WERI-Rb-1 (cell line): ENCODE data around the gene SLC16A11.

ENCODE experiments used
- DNase-seq: peaks from one replicate; pipeline ENCODE4 v3.0.0-alpha.2; 2020
- H3K27ac ChIP-seq: fragments of 250-450 bp; sonication (Bioruptor Pico); 2 replicates; pipeline ENCODE4 v1.5.1; 2020; ENCODE audit warnings: mild to moderate bottlenecking, moderate library complexity
- H3K27me3 ChIP-seq: fragments of 250-450 bp; sonication (Bioruptor Pico); 2 replicates; pipeline ENCODE4 v1.5.1; 2021; ENCODE audit warnings: mild to moderate bottlenecking, low read depth, moderate library complexity; ENCODE audit not compliant: insufficient read depth, severe bottlenecking
- H3K36me3 ChIP-seq: fragments of 250-450 bp; sonication (Bioruptor Pico); 2 replicates; pipeline ENCODE4 v1.5.1; 2020; ENCODE audit warnings: mild to moderate bottlenecking, moderate library complexity
- H3K4me3 ChIP-seq: 2 replicates; pipeline ENCODE4 v1.5.1; 2011; ENCODE audit warnings: low read depth, mild to moderate bottlenecking, control low read depth, low read length
- H3K9me3 ChIP-seq: fragments of 250-450 bp; sonication (Bioruptor Pico); 2 replicates; pipeline ENCODE4 v1.5.1; 2021; ENCODE audit warnings: mild to moderate bottlenecking, moderate library complexity; ENCODE audit not compliant: severe bottlenecking
- CTCF ChIP-seq: IDR thresholded peaks from 2 replicates; pipeline ENCODE4 v1.5.1; 2011; ENCODE audit warnings: low read depth, mild to moderate bottlenecking, control low read depth, inconsistent platforms, low read length

SLC16A11 gene

DNA sequence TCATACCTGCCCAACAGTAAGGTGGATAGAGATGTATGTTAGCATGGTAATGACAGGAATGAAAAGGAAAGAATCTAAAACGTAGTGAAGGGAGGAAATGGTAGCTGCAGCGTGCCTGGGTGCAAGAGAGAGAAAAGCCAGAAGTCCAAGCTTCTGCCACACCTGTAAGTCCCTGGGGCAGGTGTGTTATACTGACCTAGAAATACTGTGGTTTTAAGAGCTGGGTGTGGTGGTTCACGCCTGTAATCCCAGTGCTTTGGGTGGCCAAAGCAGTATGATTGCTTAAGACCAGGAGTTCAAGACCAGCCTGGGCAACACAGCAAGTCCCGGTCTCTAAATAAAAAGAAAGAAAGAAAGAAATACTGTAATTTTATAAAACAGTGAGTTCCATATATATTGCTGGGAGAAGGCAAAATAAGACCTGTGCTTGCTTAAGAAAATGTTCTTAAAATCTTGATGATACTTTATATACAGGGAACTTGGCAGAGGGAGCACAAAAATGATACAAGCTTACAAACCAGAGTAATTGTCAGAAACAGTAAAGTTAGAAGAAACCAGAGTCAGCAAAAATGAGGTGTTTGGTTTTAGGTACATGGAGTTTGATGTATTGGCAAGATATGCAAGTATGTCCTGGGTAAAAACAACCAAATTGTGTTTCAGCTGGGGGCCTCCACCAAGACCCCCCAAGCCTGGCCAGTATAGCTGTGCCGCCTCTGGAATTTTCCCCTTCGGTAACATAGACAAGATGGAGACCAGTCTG, 41.4 kb downstream of the SLC16A11 start:
- no peak overlapping the region for H3K27ac ChIP-seq
- no peak for DNase-seq
- no peak for TF ChIP-seq CTCF
- peaks cover 16% of the 10 kb centered on the region for H3K36me3 ChIP-seq
- H3K4me3 ChIP-seq, result no peak overlapping the region
- H3K27me3 ChIP-seq, result no peaks in the 10 kb centered on the region
- no peaks in the 10 kb centered on the region for H3K9me3 ChIP-seq

DNA sequence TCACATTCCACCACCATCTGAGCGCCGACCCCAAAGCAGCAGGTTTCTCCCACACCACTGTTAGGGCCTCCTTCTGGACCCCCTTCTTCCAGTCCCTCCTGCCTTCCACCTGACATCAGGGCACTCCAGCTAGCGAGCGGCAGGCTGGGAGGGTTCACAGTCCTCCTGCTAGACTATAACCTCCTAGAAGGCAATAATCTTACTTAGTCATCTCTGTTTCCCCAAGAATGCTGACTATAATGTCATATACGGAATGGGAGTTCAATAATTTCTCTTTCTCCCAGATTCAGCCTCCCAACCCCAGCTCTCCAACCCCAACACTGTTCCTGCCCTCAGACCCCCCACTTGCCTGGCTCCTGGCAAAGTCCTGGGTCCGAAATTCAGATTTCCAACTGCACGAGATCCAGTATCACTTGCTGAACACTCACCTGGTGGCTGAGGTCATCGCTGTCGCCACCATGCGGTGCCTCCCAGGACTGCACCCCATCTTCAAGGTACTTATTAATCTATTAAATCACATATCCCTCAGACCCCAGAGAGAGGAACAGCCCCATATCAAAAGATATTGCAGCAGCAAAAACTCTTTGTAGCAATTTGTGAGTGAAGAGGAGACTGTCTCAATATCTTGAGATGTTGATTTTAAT, 42.5 kb downstream of the SLC16A11 start:
- H3K27ac ChIP-seq, result no peak overlapping the region
- H3K27me3 ChIP-seq, result no peaks in the 10 kb centered on the region
- H3K4me3 ChIP-seq, result no peak overlapping the region
- peaks cover 16% of the 10 kb centered on the region for H3K36me3 ChIP-seq
- no peaks in the 10 kb centered on the region for H3K9me3 ChIP-seq
- TF ChIP-seq CTCF, result peak; percentile 60; the same call in 1 of the 2 replicates
- no peak for DNase-seq

DNA sequence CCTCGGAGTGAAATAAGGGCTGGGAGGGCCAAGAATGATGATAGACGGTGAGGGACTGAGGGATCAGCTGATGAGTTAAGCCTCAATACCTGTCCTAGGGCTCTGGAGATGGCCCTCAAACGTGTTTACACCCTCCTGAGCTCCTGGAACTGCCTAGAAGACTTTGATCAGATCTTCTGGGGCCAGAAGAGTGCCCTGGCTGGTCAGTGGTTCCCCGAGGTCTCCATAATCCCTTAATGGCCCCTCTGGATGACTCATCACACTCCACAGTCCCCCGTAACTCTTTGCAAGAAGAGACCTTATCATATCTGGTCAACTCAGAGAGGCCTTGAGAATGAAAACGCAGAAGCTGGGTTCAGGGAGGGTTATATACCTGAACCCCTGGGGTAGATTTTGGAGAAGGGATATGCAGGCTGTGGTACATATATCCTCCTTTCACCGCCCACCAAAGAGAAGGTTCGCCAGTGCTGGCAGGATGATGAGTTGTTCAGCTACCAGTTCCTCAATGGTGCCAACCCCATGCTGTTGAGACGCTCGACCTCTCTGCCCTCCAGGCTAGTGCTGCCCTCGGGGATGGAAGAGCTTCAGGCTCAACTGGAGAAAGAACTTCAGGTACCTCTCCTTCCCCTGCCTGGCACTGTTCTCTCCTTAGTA, 44.9 kb downstream of the SLC16A11 start:
- no peaks in the 10 kb centered on the region for H3K9me3 ChIP-seq
- H3K4me3 ChIP-seq, result no peak overlapping the region
- DNase-seq, result no peak
- peaks cover 16% of the 10 kb centered on the region for H3K36me3 ChIP-seq
- H3K27ac ChIP-seq, result no peak overlapping the region
- no peak for TF ChIP-seq CTCF
- H3K27me3 ChIP-seq, result no peaks in the 10 kb centered on the region

DNA sequence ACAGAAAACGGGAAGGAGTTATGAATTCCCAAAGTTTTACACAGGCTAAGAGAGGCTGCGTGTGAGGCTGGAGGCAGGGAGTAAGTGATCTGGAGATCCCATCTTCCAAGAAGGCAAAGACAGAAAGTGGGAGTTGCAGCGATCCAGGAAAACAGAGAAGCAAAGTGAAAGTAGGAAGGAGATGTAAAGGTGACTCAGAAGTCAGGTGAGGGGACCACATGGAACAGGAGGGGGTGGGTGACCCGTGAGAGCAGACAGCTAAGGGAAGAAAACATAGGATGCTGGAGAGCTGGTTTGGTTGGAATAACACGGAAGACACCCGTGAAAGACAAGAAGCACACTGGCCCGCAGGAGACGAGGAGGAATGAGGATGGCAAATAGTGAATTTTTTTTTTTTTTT, 46.7 kb downstream of the SLC16A11 start:
- DNase-seq, result no peak
- no peaks in the 10 kb centered on the region for H3K9me3 ChIP-seq
- H3K27me3 ChIP-seq, result no peaks in the 10 kb centered on the region
- H3K4me3 ChIP-seq, result no peak overlapping the region
- TF ChIP-seq CTCF, result no peak
- H3K27ac ChIP-seq, result no peak overlapping the region
- H3K36me3 ChIP-seq, result peaks cover 12% of the 10 kb centered on the region

DNA sequence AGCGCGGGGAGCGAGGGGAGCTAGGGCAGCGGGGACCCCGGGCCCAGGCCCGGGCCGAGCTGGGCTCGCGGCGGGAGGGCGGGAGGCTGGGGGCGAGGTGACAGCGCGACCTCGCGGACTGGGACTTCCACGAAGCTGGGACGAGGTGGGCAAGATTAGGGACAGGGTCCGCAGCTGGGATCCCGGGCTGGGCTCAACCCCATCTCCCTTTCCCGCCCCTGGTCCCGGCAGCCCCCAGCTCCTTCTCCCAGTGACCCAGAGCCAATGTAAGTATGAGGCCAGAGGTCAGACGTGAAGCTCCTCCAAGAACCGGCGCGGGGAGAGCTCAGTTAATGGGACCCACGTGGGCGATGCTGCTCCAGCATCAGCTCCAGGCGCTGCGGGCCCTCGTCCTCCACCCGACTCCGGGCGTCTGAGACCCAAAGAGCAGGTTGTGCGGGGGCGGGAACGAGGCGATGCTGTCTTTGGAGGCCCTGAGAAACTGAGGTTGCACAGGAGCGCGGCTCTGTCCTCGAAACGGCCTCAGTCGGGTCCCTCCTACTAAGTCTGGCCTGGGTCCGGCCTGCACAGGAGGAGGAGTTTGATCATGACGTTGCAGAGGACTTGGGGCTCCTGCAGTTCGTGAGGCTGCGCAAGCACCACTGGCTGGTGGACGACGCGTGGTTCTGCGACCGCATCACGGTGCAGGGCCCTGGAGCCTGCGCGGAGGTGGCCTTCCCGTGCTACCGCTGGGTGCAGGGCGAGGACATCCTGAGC, 47.5 kb downstream of the SLC16A11 start:
- Histone ChIP-seq H3K36me3 (peaks cover 5% of the 10 kb centered on the region), H3K4me3 (no peak overlapping the region), H3K27me3 (no peaks in the 10 kb centered on the region), H3K9me3 (no peaks in the 10 kb centered on the region), H3K27ac (no peak overlapping the region)
- no peak for TF ChIP-seq CTCF
- no peak for DNase-seq
